Measurements from ENCODE around the gene ERC2.

The ERC2 gene

GRCh38 chr3:55551644-55552043 lies 916.6 kb downstream of the ERC2 start:
- no peak overlapping the region for H3K4me3 ChIP-seq (ENCODE audit: low read depth, low read length)
- H3K9me3 ChIP-seq (ENCODE audit: severe bottlenecking) = no peaks in the 10 kb centered on the region
- TF ChIP-seq CTCF (IDR thresholded peaks at IDR 0.05; ENCODE audit: low read depth, low read length) = no peak
- no peaks in the 10 kb centered on the region for H3K36me3 ChIP-seq
- no peaks in the 10 kb centered on the region for H3K27me3 ChIP-seq (ENCODE audit: insufficient read depth, low read depth, severe bottlenecking)
- no peak overlapping the region for H3K27ac ChIP-seq
- DNase-seq = no peak

- 0 out of 2 replicates have a peak, but pooled peaks have one; percentile 8 for TF ChIP-seq CTCF (IDR thresholded peaks at IDR 0.05; ENCODE audit: low read depth, low read length)
- no peak overlapping the region for H3K4me3 ChIP-seq (ENCODE audit: low read depth, low read length)
- no peaks in the 10 kb centered on the region for H3K9me3 ChIP-seq (ENCODE audit: severe bottlenecking)
- no peak for DNase-seq
- no peaks in the 10 kb centered on the region for H3K27me3 ChIP-seq (ENCODE audit: insufficient read depth, low read depth, severe bottlenecking)
- no peak overlapping the region for H3K27ac ChIP-seq
- H3K36me3 ChIP-seq = no peaks in the 10 kb centered on the region
These were observed 919.1 kb downstream of the ERC2 start for GRCh38 chr3:55549177-55549576.

DNA sequence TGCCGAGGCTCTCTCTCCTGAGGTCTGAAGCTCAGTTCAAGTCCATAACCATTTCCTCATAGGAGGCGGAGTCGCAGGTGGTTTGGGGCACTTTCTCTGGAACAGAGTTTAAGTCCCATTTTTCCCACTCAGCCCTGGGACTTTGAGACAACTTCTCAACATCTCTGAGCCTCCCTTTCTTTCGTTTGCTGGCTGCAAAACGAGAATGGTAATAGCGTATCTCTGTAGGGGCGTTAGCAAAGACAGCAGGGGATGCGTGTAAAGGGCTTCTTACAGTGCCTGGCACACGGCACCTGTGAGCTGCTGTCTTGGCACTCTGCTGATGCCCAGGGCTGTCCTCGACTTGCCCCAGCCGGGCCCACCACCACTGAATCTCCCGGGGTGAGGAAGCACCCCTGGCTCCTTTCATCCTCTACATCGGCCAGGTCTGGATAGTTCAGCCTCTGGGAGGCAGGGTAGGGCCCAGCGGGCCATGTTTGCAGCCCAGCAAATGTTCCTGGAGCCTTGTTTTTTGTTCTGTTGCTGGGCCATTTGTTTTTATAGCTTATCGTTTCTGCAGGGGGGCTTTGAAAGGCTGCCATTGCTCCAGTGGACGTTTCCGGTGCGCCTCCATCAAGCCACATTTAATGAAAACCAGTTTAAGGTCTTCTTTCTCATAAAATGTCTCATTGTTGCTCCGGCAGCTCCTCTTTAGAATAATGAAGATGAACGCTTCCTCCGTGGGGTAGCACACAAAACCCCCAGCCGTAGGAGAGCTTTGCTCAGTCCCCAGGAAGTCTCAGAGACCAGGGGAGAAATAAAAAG lies 921.2 kb downstream of the ERC2 start:
- H3K9me3 ChIP-seq (ENCODE audit: severe bottlenecking) = no peaks in the 10 kb centered on the region
- no peak overlapping the region for H3K4me3 ChIP-seq (ENCODE audit: low read depth, low read length)
- no peak overlapping the region for H3K27ac ChIP-seq
- no peak for TF ChIP-seq CTCF (IDR thresholded peaks at IDR 0.05; ENCODE audit: low read depth, low read length)
- H3K27me3 ChIP-seq (ENCODE audit: insufficient read depth, low read depth, severe bottlenecking) = no peaks in the 10 kb centered on the region
- no peaks in the 10 kb centered on the region for H3K36me3 ChIP-seq
- DNase-seq = no peak

DNA sequence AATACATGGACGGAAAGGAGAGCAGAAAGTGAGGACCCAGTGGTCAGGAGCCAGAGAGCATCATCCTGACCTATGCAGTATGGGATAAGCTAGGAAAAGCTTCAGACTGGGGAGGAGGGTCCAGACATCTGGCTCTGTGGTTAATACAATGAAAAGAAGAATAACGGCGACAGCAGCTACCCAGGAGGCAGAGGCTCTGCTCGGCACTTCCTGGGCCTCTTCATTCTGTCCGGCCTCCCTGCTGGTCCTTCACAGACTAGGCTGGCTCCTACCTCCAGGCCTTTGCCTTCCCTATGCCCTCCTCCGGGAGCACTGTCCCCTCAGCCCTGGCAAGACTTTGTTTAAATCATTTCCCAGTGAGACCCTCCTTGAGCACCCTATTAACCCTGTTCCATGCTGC lies 922.3 kb downstream of the ERC2 start:
- 0 out of 2 replicates have a peak, but pooled peaks have one; percentile 2 for TF ChIP-seq CTCF (IDR thresholded peaks at IDR 0.05; ENCODE audit: low read depth, low read length)
- H3K4me3 ChIP-seq (ENCODE audit: low read depth, low read length) = no peak overlapping the region
- H3K27ac ChIP-seq = no peak overlapping the region
- H3K9me3 ChIP-seq (ENCODE audit: severe bottlenecking) = no peaks in the 10 kb centered on the region
- DNase-seq = peak; percentile 9
- H3K27me3 ChIP-seq (ENCODE audit: insufficient read depth, low read depth, severe bottlenecking) = no peaks in the 10 kb centered on the region
- H3K36me3 ChIP-seq = no peaks in the 10 kb centered on the region

GRCh38 chr3:55544219-55544618 lies 924.0 kb downstream of the ERC2 start:
- no peaks in the 10 kb centered on the region for H3K9me3 ChIP-seq (ENCODE audit: severe bottlenecking)
- H3K27me3 ChIP-seq (ENCODE audit: insufficient read depth, low read depth, severe bottlenecking) = no peaks in the 10 kb centered on the region
- H3K27ac ChIP-seq = no peak overlapping the region
- H3K4me3 ChIP-seq (ENCODE audit: low read depth, low read length) = no peak overlapping the region
- TF ChIP-seq CTCF (IDR thresholded peaks at IDR 0.05; ENCODE audit: low read depth, low read length) = no peak
- DNase-seq = no peak
- H3K36me3 ChIP-seq = no peaks in the 10 kb centered on the region

DNA sequence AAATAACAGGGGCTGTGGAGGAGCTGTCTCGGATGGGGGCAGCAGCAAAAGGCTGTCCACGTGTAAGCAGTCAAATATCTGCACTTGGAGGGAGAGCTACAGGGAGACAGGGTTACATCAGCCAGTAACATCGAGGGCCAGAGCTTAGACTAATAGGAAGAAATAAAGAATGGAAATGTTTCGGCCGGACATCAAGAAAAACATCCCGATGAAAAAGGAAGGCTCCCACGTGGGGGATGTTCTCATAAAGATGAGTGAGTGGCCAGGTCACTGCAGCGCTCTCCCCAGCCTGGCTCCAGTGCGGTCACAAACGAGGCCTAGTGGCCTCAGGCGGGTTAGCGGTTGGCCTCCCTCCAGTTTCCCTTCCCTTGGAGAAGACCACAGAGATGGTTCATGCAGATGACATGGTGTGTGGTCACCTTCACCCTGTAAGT lies 925.1 kb downstream of the ERC2 start:
- no peaks in the 10 kb centered on the region for H3K9me3 ChIP-seq (ENCODE audit: severe bottlenecking)
- DNase-seq = no peak
- TF ChIP-seq CTCF (IDR thresholded peaks at IDR 0.05; ENCODE audit: low read depth, low read length) = no peak
- H3K36me3 ChIP-seq = no peaks in the 10 kb centered on the region
- H3K27me3 ChIP-seq (ENCODE audit: insufficient read depth, low read depth, severe bottlenecking) = no peaks in the 10 kb centered on the region
- no peak overlapping the region for H3K4me3 ChIP-seq (ENCODE audit: low read depth, low read length)
- no peak overlapping the region for H3K27ac ChIP-seq

Data from WERI-Rb-1 (cell line).